ENCODE data around the gene TMEM30A.

Gene TMEM30A

DNA sequence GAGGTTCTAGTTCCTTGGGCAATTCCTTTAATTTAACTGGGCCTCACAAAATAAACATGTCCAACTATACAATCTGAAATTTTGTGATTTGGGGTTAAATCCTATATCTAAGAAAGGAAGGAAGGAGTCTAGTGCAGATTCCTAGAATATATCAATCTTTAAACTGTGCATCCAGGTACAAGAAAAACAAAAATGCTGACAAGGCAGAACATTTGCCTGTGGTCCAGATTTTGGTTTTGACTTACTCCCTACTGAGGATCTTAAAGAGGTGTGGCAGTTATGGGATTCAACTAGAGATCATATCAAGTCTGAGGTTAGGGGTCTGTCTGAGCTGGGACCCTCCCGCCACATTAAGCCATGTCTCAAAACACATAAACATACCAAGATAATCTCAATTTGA is 23.3 kb downstream of the TMEM30A start:
- no peak for DNase-seq

DNA sequence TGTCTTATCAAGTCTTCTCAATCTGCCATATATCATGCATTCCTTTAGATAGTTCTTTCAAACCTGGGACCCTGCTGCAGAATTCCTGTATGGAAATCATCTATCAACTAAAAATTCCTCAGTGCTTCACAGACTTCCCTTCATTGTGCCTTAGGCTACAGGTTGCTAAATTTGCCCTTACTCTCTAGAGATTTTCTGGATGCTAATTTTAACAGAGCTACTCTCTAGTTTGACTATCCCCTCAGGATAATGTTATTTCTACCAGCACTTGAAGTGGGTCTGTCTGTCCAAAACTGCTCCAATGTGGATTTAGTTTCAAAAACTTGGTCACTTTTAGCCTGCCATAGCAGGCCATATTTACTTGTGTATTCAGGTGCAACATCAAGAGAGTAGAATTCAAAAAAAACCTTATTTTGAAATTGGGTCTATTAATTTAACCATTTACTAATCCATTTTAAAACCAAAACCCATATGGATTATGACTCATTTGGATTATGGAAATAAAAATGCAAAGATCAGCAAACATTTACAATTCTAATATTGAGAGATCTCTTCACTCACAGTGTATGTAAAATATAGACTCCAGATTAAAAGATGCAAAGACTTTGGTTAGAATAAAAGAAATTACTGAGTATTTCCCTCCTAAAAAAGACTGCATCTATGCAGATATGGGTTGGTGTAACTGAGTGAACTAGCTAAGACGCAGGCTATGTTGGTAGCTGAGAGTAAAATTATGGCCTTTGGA is 27.1 kb downstream of the TMEM30A start:
- no peak for DNase-seq

DNA sequence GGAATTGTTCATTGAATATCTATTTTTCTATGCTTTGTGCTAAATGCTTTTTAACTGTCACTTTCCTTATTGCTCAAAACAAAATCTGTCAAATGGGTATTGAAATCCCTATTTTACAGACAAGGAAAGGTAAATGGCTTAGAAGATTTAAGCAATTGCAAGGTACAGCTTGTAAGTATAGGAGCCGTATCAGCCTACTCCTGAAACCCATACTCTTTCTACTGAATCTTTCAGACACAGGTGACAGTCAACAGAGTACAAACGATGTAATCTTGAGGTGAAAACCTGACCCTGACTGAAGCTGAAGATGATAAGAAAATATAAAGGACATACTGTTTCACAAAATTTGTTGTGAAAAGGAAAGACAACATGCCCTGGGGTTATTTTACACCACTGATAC is 34.0 kb downstream of the TMEM30A start:
- no peak for DNase-seq

DNA sequence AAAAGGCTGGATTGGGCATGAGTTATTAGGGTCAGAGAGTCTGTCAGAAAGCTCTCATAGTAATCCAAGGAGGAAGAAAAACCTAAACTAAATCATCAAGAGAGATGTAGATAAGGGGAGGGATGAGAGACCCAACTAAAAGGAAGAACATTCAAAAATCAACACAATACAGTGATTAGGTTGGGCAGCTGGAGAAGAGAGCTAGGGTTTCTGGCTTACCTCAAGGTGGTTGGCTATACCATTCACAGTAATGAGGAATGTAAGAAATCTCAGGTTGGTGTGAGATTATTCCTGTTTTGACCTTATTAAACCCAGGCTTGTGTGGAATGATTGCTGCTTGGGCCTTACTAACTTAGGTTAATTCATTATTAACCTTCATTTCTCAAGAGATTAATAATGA is 34.8 kb downstream of the TMEM30A start:
- no peak for DNase-seq

DNA sequence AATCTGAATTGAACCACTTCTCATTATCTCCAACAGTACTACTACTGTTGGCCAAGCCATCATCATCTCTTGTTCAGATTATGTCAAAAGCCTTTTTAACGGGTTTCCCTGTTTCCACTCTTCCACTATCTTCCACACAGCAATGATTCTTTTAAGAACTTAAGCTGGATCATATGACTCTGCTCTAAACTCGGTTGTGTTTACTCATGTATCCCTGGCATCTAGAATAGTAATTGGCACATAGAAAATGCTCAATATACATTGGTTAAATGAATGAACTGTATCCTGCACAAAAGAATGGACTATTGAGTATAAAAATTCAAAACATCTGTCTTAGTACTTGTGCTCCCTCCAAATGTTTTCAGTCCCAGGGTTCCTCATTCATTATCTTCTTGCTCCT is 38.2 kb downstream of the TMEM30A start:
- no peak for DNase-seq

DNA sequence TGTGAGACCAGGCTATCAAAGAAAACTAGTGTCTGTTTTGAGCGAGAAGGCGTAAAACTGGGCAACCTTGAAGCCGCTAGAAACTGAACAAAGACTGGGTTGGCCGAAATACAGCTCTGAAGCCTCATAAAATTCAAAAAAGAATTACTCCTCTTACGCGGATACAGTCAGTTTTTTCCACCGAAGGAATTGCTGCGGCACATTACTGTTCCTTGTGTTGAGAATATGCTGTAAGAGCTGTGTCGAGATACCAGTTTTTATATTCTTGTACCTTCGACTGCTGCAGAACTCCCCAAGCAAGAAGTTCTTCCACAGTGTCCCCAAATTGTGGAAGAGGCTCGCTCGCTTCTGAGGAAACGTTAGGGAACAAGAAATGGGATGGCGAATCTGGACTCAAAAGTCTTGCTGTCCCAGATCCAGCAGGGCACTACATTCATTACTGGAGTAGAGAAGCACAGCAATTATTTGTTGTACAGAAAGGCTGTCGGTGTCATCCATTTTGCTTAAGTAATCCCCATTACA is 40.5 kb downstream of the TMEM30A start:
- DNase-seq: no peak

DNA sequence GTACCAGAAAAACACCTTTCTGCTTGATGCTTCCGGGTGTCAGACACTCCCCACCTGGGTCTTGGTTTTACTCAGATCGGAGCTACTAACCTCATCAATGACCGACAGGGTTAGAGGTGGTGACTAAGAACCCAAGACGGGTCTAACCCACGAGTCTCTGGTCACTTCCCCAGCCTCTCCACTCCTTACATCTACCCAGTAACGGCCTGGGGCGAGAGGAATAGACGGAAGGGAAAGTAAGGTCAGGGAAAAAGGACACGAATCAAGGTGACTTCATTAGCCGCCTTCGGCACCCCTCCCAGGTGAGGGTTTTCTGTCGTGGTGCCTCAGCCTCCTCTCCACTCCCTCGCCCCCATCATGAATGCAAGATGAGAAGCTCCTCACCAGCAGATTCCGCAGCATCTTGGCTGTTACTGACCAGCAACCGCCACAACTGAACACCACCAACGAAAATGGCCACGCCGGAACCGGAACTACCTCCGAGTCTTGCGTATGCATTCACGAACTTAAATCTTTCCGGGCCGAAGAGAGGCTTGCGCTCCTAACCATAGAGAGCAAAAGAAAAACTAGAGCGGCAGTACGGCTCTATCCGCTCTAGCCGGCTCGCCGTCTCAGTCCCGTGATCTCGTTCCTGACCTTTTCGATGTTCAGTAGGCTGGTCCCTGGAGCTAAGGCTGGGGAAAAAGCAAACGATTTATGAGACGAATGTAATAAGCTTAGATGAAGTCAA is 41.1 kb downstream of the TMEM30A start, which contains the start of gene COX7A2:
Gene COX7A2 (minus strand): TSS at position 469 of the 730 bp plus-strand sequence. CDS start 67 bp downstream, at position 402.
- DNase-seq: peak; percentile 86

DNA sequence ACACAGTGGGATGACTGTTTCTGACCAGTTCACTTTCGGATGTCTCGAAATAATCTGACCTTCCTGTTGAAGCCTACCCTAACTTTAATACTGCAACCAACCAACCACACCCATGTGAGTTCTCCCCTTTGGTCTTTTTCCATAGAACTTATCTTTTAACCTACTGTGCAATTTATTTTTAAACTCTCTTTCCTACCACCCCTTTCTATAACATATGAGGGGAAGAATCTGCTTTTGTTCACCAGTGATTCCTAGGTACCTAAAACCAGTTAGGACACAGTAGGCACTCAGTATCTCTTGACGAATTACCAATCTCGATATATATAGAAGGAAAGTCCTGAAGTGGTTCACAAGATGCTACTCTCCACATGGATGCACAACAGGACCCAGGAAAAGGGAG is 48.0 kb downstream of the TMEM30A start:
- no peak for DNase-seq

DNA sequence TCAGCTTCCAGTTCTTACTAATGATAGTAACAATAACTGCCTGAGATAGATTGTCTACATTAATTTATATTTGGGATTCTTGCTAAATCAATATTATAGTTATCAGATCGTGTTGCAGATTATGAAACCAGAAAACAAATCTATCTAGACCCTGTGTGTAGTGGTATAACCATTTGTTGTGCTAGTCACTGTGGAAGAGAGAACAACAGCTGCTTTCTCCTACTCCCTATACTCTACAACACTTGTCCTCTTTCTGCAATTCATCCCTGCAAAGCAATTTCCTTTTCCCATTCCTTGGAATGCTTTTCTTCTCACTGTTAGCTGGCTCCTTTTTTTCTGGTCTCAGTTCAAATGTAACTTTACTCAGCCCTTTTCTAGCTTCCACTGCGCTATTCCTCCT is 49.3 kb downstream of the TMEM30A start:
- no peak for DNase-seq

DNA sequence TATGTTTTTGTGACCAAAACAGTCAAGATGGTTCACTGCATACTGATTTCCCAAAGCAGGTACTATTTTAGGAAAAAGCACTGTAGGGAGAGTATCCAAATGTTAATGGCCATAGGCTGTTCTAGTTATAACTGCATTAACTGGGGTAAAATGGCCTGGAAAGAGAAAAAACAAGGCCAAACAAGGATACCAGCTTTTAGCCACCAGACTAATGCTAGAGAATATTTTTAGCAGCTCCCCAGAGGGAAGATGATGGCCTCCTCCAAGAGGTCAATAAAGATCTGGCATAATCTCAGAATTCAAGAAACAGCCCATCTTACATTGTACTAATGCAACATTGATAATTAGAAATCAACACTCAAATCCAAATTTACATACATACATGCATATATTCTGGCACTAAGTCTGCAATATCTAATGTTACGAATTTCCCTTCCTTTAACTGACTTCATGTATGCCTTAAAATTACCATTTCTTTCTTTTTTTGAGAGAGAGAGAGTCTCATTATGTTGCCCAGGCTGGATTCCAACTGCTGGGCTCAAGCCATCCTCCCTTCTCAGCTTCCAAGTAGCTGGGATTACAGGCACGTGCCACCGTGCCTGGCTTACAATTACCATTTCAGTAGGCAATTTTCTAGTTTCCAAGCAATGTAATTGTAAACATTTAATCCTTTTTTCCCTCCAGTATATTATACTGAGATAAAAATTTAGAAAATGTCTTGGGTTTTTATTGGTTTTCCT is 50.3 kb downstream of the TMEM30A start:
- DNase-seq: no peak

DNA sequence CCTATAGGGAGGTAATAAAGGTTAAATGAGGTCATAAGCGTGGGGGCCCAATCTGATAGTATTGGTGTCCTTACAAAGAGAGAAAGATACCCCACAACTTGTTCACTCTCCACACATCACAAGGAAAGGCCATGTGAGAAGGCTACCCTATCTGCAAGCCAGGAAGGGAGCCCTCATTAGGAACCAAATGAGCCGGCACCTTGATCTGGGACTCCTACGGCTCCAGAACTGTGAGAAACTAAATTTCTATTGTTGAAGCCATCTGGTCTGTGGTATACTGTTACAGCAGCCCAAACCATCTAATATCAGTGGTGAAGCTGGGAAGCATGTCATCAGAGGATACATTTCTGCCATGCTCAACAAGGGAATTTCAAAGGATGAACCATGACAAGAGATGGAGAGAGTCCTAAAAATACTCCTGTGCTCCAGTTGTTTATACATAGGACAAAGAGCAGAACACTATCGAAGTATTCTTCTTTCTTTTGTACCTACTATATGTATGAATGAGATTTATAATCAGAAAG is 51.4 kb downstream of the TMEM30A start:
- no peak for DNase-seq

DNA sequence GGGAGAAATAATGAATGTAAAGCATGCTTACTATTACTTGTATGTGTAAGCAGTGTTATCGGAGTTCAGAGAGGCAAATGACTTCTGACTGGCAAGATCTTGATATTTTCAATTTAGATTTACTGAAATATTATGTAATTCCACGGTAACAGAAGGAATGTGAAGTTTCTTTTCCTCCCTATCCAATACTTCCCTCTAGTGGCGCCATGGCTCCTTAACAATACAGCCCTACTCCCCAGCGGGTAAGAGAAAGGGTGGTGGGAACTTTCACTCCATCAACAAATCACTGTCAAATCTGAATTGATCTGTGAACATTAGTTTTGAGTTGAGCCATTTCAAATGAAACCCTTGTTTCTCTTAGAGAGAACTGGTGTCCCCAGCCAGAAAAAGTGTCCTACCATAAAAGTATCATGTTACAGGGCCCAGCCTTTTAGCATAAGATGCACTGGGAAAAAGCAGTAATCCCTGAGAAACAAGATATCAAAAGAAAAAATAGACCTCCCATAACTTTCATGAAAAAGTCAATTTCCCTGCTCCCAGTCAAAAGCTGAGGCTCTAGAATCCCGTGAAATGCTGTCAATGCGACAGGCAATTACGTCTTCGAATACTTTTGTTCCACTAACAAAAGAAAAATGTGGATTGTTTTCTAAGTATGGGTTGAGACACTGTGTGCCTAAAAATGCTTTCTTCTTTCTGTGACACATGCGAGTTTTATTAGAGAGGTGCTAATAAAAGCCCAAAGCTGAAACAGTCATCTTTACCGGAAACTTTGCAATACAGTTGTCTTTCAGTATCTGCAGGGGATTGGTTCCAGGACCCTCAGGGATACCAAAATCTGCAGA is 53.9 kb downstream of the TMEM30A start:
- DNase-seq: no peak

DNA sequence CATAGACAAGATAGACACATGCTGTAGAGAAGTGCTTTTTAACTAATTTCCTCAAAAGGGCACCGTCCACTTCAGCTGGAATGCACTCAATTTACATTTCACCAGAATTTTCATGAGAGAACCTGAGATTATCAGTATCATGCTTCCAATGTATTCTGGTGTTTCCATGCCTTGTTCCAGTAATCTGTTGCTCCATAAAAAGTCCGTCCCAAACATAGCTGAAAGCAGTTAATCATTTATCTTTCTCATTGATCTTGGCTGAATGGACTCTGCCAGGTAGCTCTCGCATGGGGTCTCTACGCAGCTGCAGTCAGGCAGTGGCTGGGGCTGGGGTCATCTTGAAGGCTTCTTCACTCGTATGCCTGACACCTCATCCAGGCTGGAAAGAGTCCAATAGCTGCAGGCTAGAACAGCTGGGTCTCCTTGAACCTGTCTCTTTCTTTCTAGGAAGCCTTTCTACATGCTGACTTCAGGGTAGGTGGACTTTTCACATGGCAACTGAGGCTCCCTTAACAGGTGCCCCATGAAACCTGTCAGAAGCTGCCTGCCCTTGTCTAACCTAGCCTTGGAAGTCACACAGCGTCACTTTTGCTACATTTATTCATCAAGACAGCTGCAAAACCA is 60.2 kb downstream of the TMEM30A start:
- DNase-seq: no peak

DNA sequence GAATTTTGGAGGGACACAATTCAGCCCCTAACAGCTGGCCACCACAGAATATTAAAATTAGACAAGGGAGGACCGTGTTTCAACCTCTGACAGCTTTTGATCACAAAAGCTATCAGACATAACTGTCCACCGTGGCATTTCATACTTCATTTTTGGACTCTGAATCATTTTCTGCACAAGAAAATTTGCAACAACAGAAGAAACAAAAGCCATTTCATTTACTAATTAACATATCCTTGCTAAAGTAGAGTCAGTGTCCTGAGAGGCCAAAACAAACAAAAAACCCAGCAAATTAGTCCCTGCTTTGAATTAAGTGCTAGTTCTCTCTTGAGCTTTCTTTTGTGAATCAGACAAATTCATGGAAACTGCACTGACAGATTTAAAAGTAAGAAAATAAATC is 61.2 kb downstream of the TMEM30A start:
- DNase-seq: no peak

DNA sequence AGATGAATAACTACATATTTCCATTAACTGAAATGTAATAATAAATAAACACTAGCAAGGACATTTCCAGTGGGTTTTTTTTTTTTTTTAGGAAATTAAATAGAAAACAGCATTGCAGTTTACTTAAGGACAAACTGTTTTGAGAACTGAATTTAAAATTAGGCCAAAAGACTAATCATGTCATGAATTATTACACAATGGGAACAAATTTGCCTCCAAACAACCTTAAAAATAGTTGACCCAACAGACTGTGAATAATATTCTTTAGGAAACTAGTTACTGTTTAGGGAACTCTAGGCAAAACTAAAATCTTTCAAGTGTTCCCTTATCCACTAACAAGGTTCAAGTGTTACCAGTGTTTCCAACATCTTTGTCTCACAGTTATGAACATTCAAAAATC is 62.3 kb downstream of the TMEM30A start:
- no peak for DNase-seq

DNA sequence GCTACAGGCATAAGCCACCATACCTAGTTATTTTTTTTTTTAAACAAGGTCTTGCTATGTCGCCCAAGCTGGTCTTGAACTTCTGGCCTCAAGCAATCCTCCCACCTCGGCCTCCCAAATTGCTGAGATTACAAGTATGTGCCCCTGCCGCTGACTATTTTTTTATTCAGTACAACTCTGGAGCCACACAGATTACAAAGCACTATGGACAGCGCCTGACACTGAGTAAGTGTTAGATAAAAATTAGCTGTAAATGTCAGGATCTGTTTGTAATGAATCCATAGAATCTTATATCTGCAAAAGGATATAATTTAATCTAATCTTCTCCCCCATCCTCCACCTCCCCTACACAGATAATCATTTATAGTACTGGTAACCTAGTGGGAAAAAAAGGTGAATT is 63.5 kb downstream of the TMEM30A start:
- no peak for DNase-seq

DNA sequence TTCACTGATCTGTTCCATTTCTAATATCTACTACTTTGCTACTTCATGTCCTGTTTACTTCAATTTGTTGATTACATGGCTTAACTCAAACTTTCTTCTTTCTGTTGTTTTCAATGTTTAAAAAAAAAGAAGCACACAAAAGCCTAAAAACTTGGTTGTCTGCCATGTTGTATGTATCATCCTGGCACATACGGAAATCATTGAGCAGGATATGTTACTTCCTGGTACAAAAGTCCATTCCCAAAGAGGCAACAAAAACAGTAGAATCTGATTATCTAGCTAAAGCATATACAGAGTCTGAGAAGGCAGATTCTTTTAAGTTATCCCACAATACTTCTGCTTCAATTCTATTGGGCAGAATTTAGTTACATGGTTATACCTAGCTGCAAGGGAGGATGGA is 64.2 kb downstream of the TMEM30A start:
- no peak for DNase-seq

DNA sequence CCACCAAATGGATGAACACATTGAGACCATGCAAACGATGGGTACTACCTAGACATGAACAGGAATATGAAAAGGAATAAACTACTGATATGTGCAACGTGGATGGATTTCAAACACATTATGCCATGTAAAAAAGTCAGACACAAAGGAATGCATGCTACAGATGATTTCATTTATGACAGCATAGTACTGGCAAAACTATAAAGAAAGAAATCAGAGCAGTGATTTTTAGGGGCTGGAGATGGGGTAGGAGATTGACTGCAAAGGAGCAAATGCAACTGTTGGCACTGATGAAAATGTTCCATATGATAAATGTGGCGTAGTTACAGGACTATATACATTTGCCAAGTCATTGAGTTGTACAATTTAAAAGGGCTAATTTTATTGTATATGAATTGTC is 65.3 kb downstream of the TMEM30A start:
- no peak for DNase-seq

DNA sequence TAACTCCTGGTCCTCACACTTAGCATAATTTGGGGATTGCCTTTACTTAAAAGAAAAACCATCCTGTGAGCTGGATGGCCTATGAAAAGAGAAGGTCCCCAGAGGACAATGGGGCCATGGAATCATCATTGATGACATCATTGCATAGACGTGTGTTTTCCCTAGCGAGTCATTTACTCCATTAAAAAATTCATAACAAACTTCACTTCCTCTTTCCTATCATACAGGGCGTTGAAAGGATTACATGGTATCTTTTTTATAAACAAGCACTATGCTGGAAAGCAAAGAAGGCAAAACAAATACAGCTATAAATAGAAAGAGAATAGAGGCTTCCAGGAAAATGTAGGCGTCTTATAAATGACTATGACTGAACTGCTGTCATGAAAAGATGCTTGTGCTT is 67.4 kb downstream of the TMEM30A start:
- DNase-seq: no peak

DNA sequence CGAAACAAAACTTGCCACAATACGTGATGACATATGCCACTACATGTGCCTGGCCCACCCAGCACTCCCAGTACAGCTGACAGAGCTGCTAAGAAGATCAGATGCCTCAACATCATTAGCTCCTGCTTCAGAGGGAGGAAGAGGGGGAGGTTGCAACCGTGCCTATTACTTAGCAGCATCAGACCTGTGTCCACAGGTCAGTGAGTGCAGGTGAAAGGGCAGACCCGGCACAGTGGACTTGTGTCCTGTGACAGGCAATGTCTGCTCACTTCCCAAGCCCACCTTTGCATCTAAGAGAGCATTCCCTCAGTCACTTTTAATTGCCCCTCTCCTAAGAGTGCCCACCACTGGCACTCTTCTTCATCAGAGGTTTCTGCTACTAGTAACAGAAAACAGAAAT is 69.3 kb downstream of the TMEM30A start:
- no peak for DNase-seq

DNA sequence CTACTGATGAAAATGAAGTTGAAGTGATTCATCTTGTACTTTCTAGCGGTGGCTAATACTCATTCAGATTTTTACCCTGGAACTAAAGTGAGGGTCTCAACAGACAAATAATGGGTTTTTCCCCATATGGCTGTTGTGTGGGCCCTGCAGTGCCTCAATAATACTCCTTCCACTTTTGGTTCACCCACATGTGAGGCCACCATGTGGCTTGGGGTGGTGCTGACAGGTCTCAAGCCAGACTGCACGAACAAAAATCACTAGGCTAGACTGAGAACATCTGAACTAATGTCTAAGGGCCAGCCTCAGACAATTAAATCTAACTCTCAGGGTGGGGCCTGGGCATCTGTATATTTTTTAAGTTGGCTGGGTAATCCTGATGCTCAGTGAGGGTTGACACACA is 70.9 kb downstream of the TMEM30A start:
- no peak for DNase-seq

DNA sequence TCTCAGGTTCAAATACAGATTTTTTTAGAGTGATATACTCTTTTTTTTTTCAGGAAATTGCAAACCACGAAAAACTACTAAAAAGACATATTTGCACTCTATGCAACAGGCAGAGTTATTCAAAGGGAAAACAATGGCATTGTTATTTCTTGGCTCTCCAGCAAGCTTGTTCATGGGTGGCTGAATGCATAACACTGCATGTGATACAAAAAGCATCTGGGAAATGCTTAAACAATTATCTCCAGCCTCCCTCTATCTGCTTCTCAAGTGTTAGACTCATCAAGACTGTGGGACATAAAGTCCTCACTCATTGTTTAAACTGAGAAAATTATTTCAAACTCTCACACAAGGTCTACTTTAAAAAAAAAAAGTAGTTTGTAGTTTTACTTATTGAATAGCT is 71.5 kb downstream of the TMEM30A start:
- no peak for DNase-seq

All from central memory CD4-positive, alpha-beta T cell (primary cell).